Tibial nerve (tissue), 3 donors: Measurements from ENCODE around the gene PIN1.
A peak's percentile ranks its signal among the peaks of the same experiment; 100 is the strongest.

Experiments used
- CTCF ChIP-seq, 5 experiments: fragments of 200-600 bp in 3 of 5; fragments of 450-650 bp in 2 of 5; sonication (generic) in 3 of 5; IDR thresholded peaks; one replicate each; pipeline ENCODE4 v1.5.1; 2016 to 2019; ENCODE audit warnings: antibody characterized with exemption in 5 of 5, mild to moderate bottlenecking in 3 of 5, moderate library complexity in 2 of 5
- POLR2A ChIP-seq, 2 donors: fragments of 450-650 bp; IDR thresholded peaks; one replicate each; pipeline ENCODE4 v1.6.1; 2017; ENCODE audit warnings: antibody characterized with exemption in 2 of 2, mild to moderate bottlenecking in 2 of 2, moderate library complexity in 2 of 2

- TF ChIP-seq CTCF (IDR thresholded peaks at IDR 0.05) (peak in 1 of 5 experiments; percentile 15), POLR2A (IDR thresholded peaks at IDR 0.05) (peak; percentile 5 to 84)
These were observed 7.6 kb upstream of the PIN1 start, which contains the start of gene UBL5 for GRCh38 chr19:9827289-9828238.
